HEK293T (cell line): ENCODE measurements around the gene NACA.

ENCODE experiments used
- CTCF ChIA-PET: fragments of 350-600 bp; formaldehyde crosslinking; extraction: SDS; loops from one replicate; lab custom pipeline; 2021; ENCODE audit warnings: antibody characterized with exemption, inconsistent platforms; lab: Yijun Ruan, JAX
- POLR2A ChIA-PET: fragments of 350-600 bp; formaldehyde crosslinking; extraction: SDS; loops from one replicate; lab custom pipeline; 2020; ENCODE audit warnings: antibody characterized with exemption, inconsistent platforms; lab: Yijun Ruan, JAX
- DNase-seq: peaks from one replicate; pipeline ENCODE4 v3.0.0; 2012; ENCODE audit warnings: mixed read lengths; ENCODE audit errors: extremely low spot score
- ARNT ChIP-seq: fragments of 450-650 bp; IDR thresholded peaks from 2 replicates; pipeline ENCODE4 v1.6.1; 2017; ENCODE audit warnings: mild to moderate bottlenecking
- BHLHE40 ChIP-seq: fragments of 450-650 bp; IDR thresholded peaks from 2 replicates; pipeline ENCODE4 v1.6.1; 2016; ENCODE audit warnings: mild to moderate bottlenecking, moderate library complexity, borderline replicate concordance
- CTBP1 ChIP-seq: fragments of 450-650 bp; IDR thresholded peaks from 2 replicates; pipeline ENCODE4 v1.6.1; 2016; ENCODE audit warnings: borderline replicate concordance
- ELF4 ChIP-seq: fragments of 450-650 bp; IDR thresholded peaks from 2 replicates; pipeline ENCODE4 v1.6.1; 2017; ENCODE audit warnings: antibody characterized with exemption
- FOXA1 ChIP-seq: fragments of 450-650 bp; IDR thresholded peaks from 2 replicates; pipeline ENCODE4 v1.6.1; 2016; ENCODE audit warnings: mild to moderate bottlenecking
- FOXK2 ChIP-seq: fragments of 450-650 bp; IDR thresholded peaks from 2 replicates; pipeline ENCODE4 v1.6.1; 2016; ENCODE audit warnings: mild to moderate bottlenecking
- FOXM1 ChIP-seq: fragments of 450-650 bp; IDR thresholded peaks from 2 replicates; pipeline ENCODE4 v1.6.1; 2017; ENCODE audit warnings: mild to moderate bottlenecking, borderline replicate concordance
- HDGF ChIP-seq: fragments of 450-650 bp; IDR thresholded peaks from 2 replicates; pipeline ENCODE4 v1.6.1; 2017; ENCODE audit warnings: antibody characterized with exemption, borderline replicate concordance
- L3MBTL2 ChIP-seq: fragments of 450-650 bp; conservative IDR thresholded peaks from 2 replicates; pipeline ENCODE4 v1.6.1; 2016; ENCODE audit warnings: mild to moderate bottlenecking
- LEF1 ChIP-seq: fragments of 450-650 bp; IDR thresholded peaks from 2 replicates; pipeline ENCODE4 v1.6.1; 2017; ENCODE audit warnings: mild to moderate bottlenecking, borderline replicate concordance
- NFRKB ChIP-seq: fragments of 450-650 bp; IDR thresholded peaks from 2 replicates; pipeline ENCODE4 v1.6.1; 2016; ENCODE audit warnings: mild to moderate bottlenecking, moderate library complexity
- PKNOX1 ChIP-seq: fragments of 450-650 bp; IDR thresholded peaks from 2 replicates; pipeline ENCODE4 v1.6.1; 2016
- SP1 ChIP-seq: fragments of 450-650 bp; IDR thresholded peaks from 2 replicates; pipeline ENCODE4 v1.6.1; 2017
- SUZ12 ChIP-seq: fragments of 450-650 bp; IDR thresholded peaks from 2 replicates; pipeline ENCODE4 v1.6.1; 2016; ENCODE audit warnings: mild to moderate bottlenecking
- TARDBP ChIP-seq: fragments of 450-650 bp; IDR thresholded peaks from 2 replicates; pipeline ENCODE4 v1.6.1; 2016
- ZNF384 ChIP-seq: fragments of 450-650 bp; IDR thresholded peaks from 2 replicates; pipeline ENCODE4 v1.6.1; 2016

NACA gene

GRCh38 chr12:56724972-56725722, at the start of gene NACA:
Gene NACA, minus strand, starts transcription at chr12:56725299. Its CDS starts 778 bp downstream, at chr12:56724521.
- CTCF ChIA-PET, result no interaction called here
- TF ChIP-seq NFRKB, result peak; percentile 98
- peak; percentile 97 for TF ChIP-seq PKNOX1
- peak; percentile 61; the same call in 1 of the 2 replicates for TF ChIP-seq ARNT
- no peak for TF ChIP-seq CTBP1
- peak; percentile 83 for TF ChIP-seq ELF4
- no peak for TF ChIP-seq L3MBTL2
- POLR2A ChIA-PET, result interaction anchor here (0.6 to 3.1 kb wide), 39 partner anchors 9 to 386 kb away, joined by 3 to 69 read pairs (median 5); partner anchors contain the start of genes ATP5F1B, PRIM1, PTGES3 and STAT6
- DNase-seq, result peak; percentile 95

GRCh38 chr12:56773113-56773512, 48.0 kb upstream of the NACA start:
- TF ChIP-seq CTBP1 (no peak), FOXA1 (no peak)
- DNase-seq, result no peak
- CTCF ChIA-PET, result no interaction called here
- POLR2A ChIA-PET, result no interaction called here

- ChIA-PET POLR2A (no interaction called here), CTCF (no interaction called here)
- DNase-seq, result no peak
- TF ChIP-seq ELF4 (no peak), CTBP1 (no peak), FOXK2 (no peak), SUZ12 (no peak), NFRKB (no peak), L3MBTL2 (no peak), FOXA1 (no peak), BHLHE40 (no peak), TARDBP (no peak), ARNT (no peak), HDGF (no peak), LEF1 (no peak), FOXM1 (no peak), ZNF384 (no peak), SP1 (no peak), PKNOX1 (no peak)
Observed at GRCh38 chr12:56772625-56773024, 47.5 kb upstream of the NACA start.

GRCh38 chr12:56769868-56770267, 44.8 kb upstream of the NACA start:
- ChIA-PET CTCF (interaction anchor here (0.5 to 0.6 kb wide), 2 partner anchors 9 to 413 kb away, joined by 3 to 4 read pairs; no protein-coding TSS in a partner anchor), POLR2A (no interaction called here)
- no peak for DNase-seq
- TF ChIP-seq TARDBP, result no peak
- no peak for TF ChIP-seq L3MBTL2

- DNase-seq, result no peak
- POLR2A ChIA-PET, result interaction anchor here (0.9 kb wide), 1 partner anchor 14 kb away, joined by 3 read pairs; no protein-coding TSS in a partner anchor
- CTCF ChIA-PET, result no interaction called here
Observed at GRCh38 chr12:56768424-56768823, 43.3 kb upstream of the NACA start.

GRCh38 chr12:56766535-56766934, 41.4 kb upstream of the NACA start:
- POLR2A ChIA-PET, result no interaction called here
- CTCF ChIA-PET, result no interaction called here
- DNase-seq, result no peak
- TF ChIP-seq SP1, result no peak
- no peak for TF ChIP-seq ARNT
- no peak for TF ChIP-seq CTBP1
- no peak for TF ChIP-seq FOXA1
- no peak for TF ChIP-seq ELF4
- TF ChIP-seq LEF1, result no peak
- TF ChIP-seq ZNF384, result no peak
- no peak for TF ChIP-seq FOXM1
- TF ChIP-seq L3MBTL2, result no peak
- TF ChIP-seq PKNOX1, result no peak
- no peak for TF ChIP-seq FOXK2
- TF ChIP-seq NFRKB, result no peak
- no peak for TF ChIP-seq HDGF
- no peak for TF ChIP-seq SUZ12
- no peak for TF ChIP-seq BHLHE40
- no peak for TF ChIP-seq TARDBP

More at GRCh38 chr12:56768424-56768823, 43.3 kb upstream of the NACA start:
- TF ChIP-seq FOXA1 (no peak), HDGF (no peak), LEF1 (no peak), CTBP1 (no peak), NFRKB (no peak), TARDBP (no peak), ELF4 (no peak)
